Neuronal stem cell (in vitro differentiated cells): ENCODE measurements around the gene EFS.
A peak's percentile ranks its signal among the peaks of the same experiment; 100 is the strongest.
"Not testable (repeated sequence)": the region's sequence is repeated elsewhere in the genome, so short reads cannot be mapped to it uniquely, and the experiment has no call there.

ENCODE experiments used
- DNase-seq: peaks from one replicate; pipeline ENCODE4 v3.0.0-alpha.2; 2013; ENCODE audit warnings: low spot score
- H2AFZ ChIP-seq: one replicate; pipeline ENCODE4 v1.6.1; 2013; ENCODE audit warnings: mild to moderate bottlenecking, low read length, inconsistent platforms
- H2AK5ac ChIP-seq: 2 replicates; pipeline ENCODE4 v1.6.1; 2013; ENCODE audit warnings: low read depth, mild to moderate bottlenecking, inconsistent platforms, low read length, moderate library complexity, mixed read lengths
- H2BK120ac ChIP-seq: 2 replicates; pipeline ENCODE4 v1.6.1; 2013; ENCODE audit warnings: low read depth, mild to moderate bottlenecking, inconsistent platforms, low read length, moderate library complexity, mixed read lengths
- H2BK12ac ChIP-seq: one replicate; pipeline ENCODE4 v1.6.1; 2013; ENCODE audit warnings: low read length, inconsistent platforms
- H2BK15ac ChIP-seq: 2 replicates; pipeline ENCODE4 v1.6.1; 2013; ENCODE audit warnings: mild to moderate bottlenecking, low read length, inconsistent platforms, mixed read lengths
- H2BK5ac ChIP-seq: one replicate; pipeline ENCODE4 v1.6.1; 2013; ENCODE audit warnings: inconsistent platforms, mild to moderate bottlenecking, low read length, moderate library complexity
- H3K14ac ChIP-seq: one replicate; pipeline ENCODE4 v1.6.1; 2013; ENCODE audit warnings: low read length, inconsistent platforms
- H3K18ac ChIP-seq: 2 replicates; pipeline ENCODE4 v1.6.1; 2013; ENCODE audit warnings: low read length, inconsistent platforms
- H3K23ac ChIP-seq: 2 replicates; pipeline ENCODE4 v1.6.1; 2013; ENCODE audit warnings: low read depth, mild to moderate bottlenecking, mixed read lengths, low read length, inconsistent platforms; ENCODE audit not compliant: poor library complexity
- H3K27ac ChIP-seq: replicated peaks from 3 replicates; pipeline ENCODE4 v1.5.1; 2013; ENCODE audit warnings: low read length, inconsistent platforms
- H3K27me3 ChIP-seq, 3 experiments: 2 replicates each; pipeline ENCODE4 v1.6.1; 2013; ENCODE audit warnings: low read length in 3 of 3, mild to moderate bottlenecking in 2 of 3, inconsistent platforms in 1 of 3, low read depth in 1 of 3, mixed read lengths in 1 of 3, moderate library complexity in 1 of 3; ENCODE audit not compliant: control insufficient read depth in 3 of 3, insufficient read depth in 3 of 3
- H3K36me3 ChIP-seq, 2 donors: replicated peaks in 1 of 2; 2 replicates each; pipeline ENCODE4 v1.6.1; 2013; ENCODE audit warnings: low read length in 2 of 2; ENCODE audit not compliant: control insufficient read depth in 2 of 2, insufficient read depth in 2 of 2
- H3K4ac ChIP-seq: 2 replicates; pipeline ENCODE4 v1.6.1; 2013; ENCODE audit warnings: inconsistent platforms, mild to moderate bottlenecking, low read length, moderate library complexity
- H3K4me1 ChIP-seq, 2 donors: 1 replicate in 1 of 2; 2 replicates in 1 of 2; pipeline ENCODE4 v1.6.1; 2013; ENCODE audit warnings: low read length in 2 of 2, low read depth in 1 of 2; ENCODE audit not compliant: control insufficient read depth in 2 of 2, insufficient read depth in 1 of 2
- H3K4me2 ChIP-seq: one replicate; pipeline ENCODE4 v1.6.1; 2013; ENCODE audit warnings: mild to moderate bottlenecking, low read length, inconsistent platforms; ENCODE audit not compliant: insufficient read depth, poor library complexity, severe bottlenecking
- H3K4me3 ChIP-seq, 2 donors: 2 replicates each; pipeline ENCODE4 v1.5.1; 2013; ENCODE audit warnings: low read length in 2 of 2, mild to moderate bottlenecking in 2 of 2, inconsistent platforms in 1 of 2, moderate library complexity in 1 of 2
- H3K79me1 ChIP-seq: one replicate; pipeline ENCODE4 v1.6.1; 2013; ENCODE audit warnings: low read depth, mild to moderate bottlenecking, inconsistent platforms, low read length, moderate library complexity
- H3K9ac ChIP-seq: one replicate; pipeline ENCODE4 v1.6.1; 2013; ENCODE audit warnings: mild to moderate bottlenecking, low read depth, low read length, inconsistent platforms; ENCODE audit not compliant: poor library complexity
- H3K9me3 ChIP-seq, 2 donors: replicated peaks in 1 of 2; 2 replicates each; pipeline versions ENCODE3 to v1.6.1; 2013; ENCODE audit warnings: low read length in 2 of 2, mild to moderate bottlenecking in 2 of 2, inconsistent platforms in 1 of 2, low read depth in 1 of 2, mixed read lengths in 1 of 2, moderate library complexity in 1 of 2; ENCODE audit not compliant: control insufficient read depth in 2 of 2, insufficient read depth in 1 of 2
- H4K8ac ChIP-seq: one replicate; pipeline ENCODE4 v1.6.1; 2013; ENCODE audit warnings: low read depth, mild to moderate bottlenecking, inconsistent platforms, low read length, moderate library complexity
- H4K91ac ChIP-seq: one replicate; pipeline ENCODE4 v1.6.1; 2013; ENCODE audit warnings: low read length, low read depth, mild to moderate bottlenecking, inconsistent platforms; ENCODE audit not compliant: poor library complexity
- WGBS, 2 donors: extraction: QIAGEN DNeasy Blood & Tissue Kit; methylation state at CpG; one replicate each; pipeline ENCODE4 v1.1.7; 2013; ENCODE audit warnings: missing lambda C conversion rate in 2 of 2, mixed read lengths in 1 of 2; ENCODE audit not compliant: insufficient read length in 2 of 2, insufficient replicate concordance in 1 of 2; ENCODE audit errors: extremely low coverage in 2 of 2; 5-methylcytosine and 5-hydroxymethylcytosine counted together

The EFS gene

GRCh38 chr14:23387916-23388882 lies 23.2 kb upstream of the EFS start:
- no peak overlapping the region for H2AFZ ChIP-seq
- no peaks in the 10 kb centered on the region for H3K4me1 ChIP-seq
- DNase-seq = no peak
- H3K9ac ChIP-seq = no peak overlapping the region
- no peak overlapping the region for H3K4me2 ChIP-seq
- no peak overlapping the region for H2BK12ac ChIP-seq
- H3K27me3 ChIP-seq = peaks cover 0 to 41% (median 0%) of the 10 kb centered on the region in 3 experiments
- peak overlapping the region; percentile 20 for H2BK15ac ChIP-seq
- H2BK120ac ChIP-seq = peak overlapping the region; percentile 7
- no peak overlapping the region for H3K27ac ChIP-seq
- H3K4ac ChIP-seq = no peak overlapping the region
- no CpG with 5 or more reads among the region's 26 CpGs for WGBS, 2 donors
- H3K79me1 ChIP-seq = no peaks in the 10 kb centered on the region
- no peaks in the 10 kb centered on the region for H3K9me3 ChIP-seq
- no peak overlapping the region for H2BK5ac ChIP-seq
- no peaks in the 10 kb centered on the region for H3K36me3 ChIP-seq
- H4K91ac ChIP-seq = no peak overlapping the region
- H2AK5ac ChIP-seq = peak overlapping the region; percentile 50
- H3K18ac ChIP-seq = peak overlapping the region; percentile 34
- no peak overlapping the region for H3K14ac ChIP-seq
- no peak overlapping the region for H4K8ac ChIP-seq
- no peak overlapping the region for H3K4me3 ChIP-seq
- H3K23ac ChIP-seq = no peak overlapping the region

- no peak overlapping the region for H3K4me3 ChIP-seq
- no CpG with 5 or more reads among the region's 1 CpG for WGBS, 2 donors
These were observed 22.0 kb upstream of the EFS start for GRCh38 chr14:23386999-23387398.

GRCh38 chr14:23386266-23386657 lies 21.3 kb upstream of the EFS start:
- H2BK15ac ChIP-seq, H3K9me3 ChIP-seq, H3K23ac ChIP-seq, H3K18ac ChIP-seq, H3K4me3 ChIP-seq, H3K79me1 ChIP-seq, H2BK12ac ChIP-seq, H4K91ac ChIP-seq, H3K36me3 ChIP-seq, H3K4me1 ChIP-seq, H2AFZ ChIP-seq, H3K4me2 ChIP-seq, H4K8ac ChIP-seq, H3K9ac ChIP-seq, H2BK120ac ChIP-seq, DNase-seq, H2BK5ac ChIP-seq, H3K14ac ChIP-seq, H3K27ac ChIP-seq, H3K4ac ChIP-seq: not testable (repeated sequence)
- Histone ChIP-seq H3K27me3 (peaks cover 0 to 41% (median 0%) of the 10 kb centered on the region in 3 experiments), H2AK5ac (peak overlapping the region; percentile 26)
- no CpG with 5 or more reads among the region's 17 CpGs for WGBS, 2 donors

More at GRCh38 chr14:23386999-23387398, 22.0 kb upstream of the EFS start:
- Histone ChIP-seq H3K36me3 (no peaks in the 10 kb centered on the region), H2BK12ac (no peak overlapping the region), H3K9me3 (no peaks in the 10 kb centered on the region), H3K23ac (no peak overlapping the region), H2BK15ac (no peak overlapping the region), H3K4ac (no peak overlapping the region), H2BK5ac (no peak overlapping the region), H3K9ac (no peak overlapping the region), H3K18ac (no peak overlapping the region), H3K27ac (no peak overlapping the region), H3K4me1 (no peaks in the 10 kb centered on the region), H2BK120ac (no peak overlapping the region), H2AFZ (no peak overlapping the region), H4K8ac (no peak overlapping the region), H2AK5ac (no peak overlapping the region), H3K79me1 (no peaks in the 10 kb centered on the region), H3K4me2 (no peak overlapping the region), H3K27me3 (peaks cover 0 to 48% (median 0%) of the 10 kb centered on the region in 3 experiments), H4K91ac (no peak overlapping the region), H3K14ac (no peak overlapping the region)
- DNase-seq = no peak

- no peak for DNase-seq
- peak overlapping the region; percentile 37 for H2AK5ac ChIP-seq
- H3K23ac ChIP-seq = peak overlapping the region; percentile 43
- H3K4ac ChIP-seq = no peak overlapping the region
- H3K14ac ChIP-seq = no peak overlapping the region
- no peak overlapping the region for H2BK12ac ChIP-seq
- H3K18ac ChIP-seq = no peak overlapping the region
- no peaks in the 10 kb centered on the region for H3K36me3 ChIP-seq
- H3K79me1 ChIP-seq = no peaks in the 10 kb centered on the region
- no peaks in the 10 kb centered on the region for H3K9me3 ChIP-seq
- H4K8ac ChIP-seq = no peak overlapping the region
- no peak overlapping the region for H2BK5ac ChIP-seq
- H3K4me2 ChIP-seq = no peak overlapping the region
- no peak overlapping the region for H3K4me3 ChIP-seq
- H3K4me1 ChIP-seq = no peaks in the 10 kb centered on the region
- peaks cover 0 to 38% (median 0%) of the 10 kb centered on the region in 3 experiments for H3K27me3 ChIP-seq
- no peak overlapping the region for H4K91ac ChIP-seq
- WGBS, 2 donors = no CpG with 5 or more reads among the region's 18 CpGs
- no peak overlapping the region for H3K27ac ChIP-seq
- H3K9ac ChIP-seq = no peak overlapping the region
- no peak overlapping the region for H2BK120ac ChIP-seq
- H2BK15ac ChIP-seq = no peak overlapping the region
- no peak overlapping the region for H2AFZ ChIP-seq
These were observed 20.8 kb upstream of the EFS start for GRCh38 chr14:23385642-23386265.
